Pancreas (tissue), 10 donors: ENCODE results near the gene CLNK. TPM values are rescaled to one million over a fixed set of nuclear protein-coding genes. Genes with fewer than 3 reads are reported as not detected.

Source experiments
- ATAC-seq, 4 donors: fragments of 200-7000 bp; cut with Tn5 transposase; one replicate each; pipeline versions ENCODE4 v1.8.0 to v1.9.1; 2020; ENCODE audit warnings: mild to moderate bottlenecking in 4 of 4, moderate library complexity in 4 of 4
- DNase-seq, 6 donors: peaks; one replicate each; pipeline ENCODE4 v3.0.0-alpha.2; 2020
- FAIRE-seq: peaks from 2 replicates; lab custom pipeline; 2012; peaks lifted over from hg19 to GRCh38; lab: Jason Lieb, UNC
- H3K27ac ChIP-seq, 4 donors: fragments of 200-600 bp; sonication (generic); 1 replicate in 3 of 4; 2 replicates in 1 of 4; pipeline versions ENCODE4 v1.5.0 to v1.8.0; 2020
- H3K27me3 ChIP-seq, 4 donors: fragments of 200-600 bp; one replicate each; pipeline ENCODE4 v1.8.0; 2021
- H3K36me3 ChIP-seq, 3 donors: fragments of 200-600 bp; sonication (generic) in 1 of 3; one replicate each; pipeline versions ENCODE4 v1.5.0 to v1.8.0; 2020 to 2021
- H3K4me1 ChIP-seq, 3 donors: fragments of 200-600 bp; one replicate each; pipeline ENCODE4 v1.8.0; 2021
- H3K4me3 ChIP-seq, 4 donors: fragments of 200-600 bp; sonication (generic) in 2 of 4; one replicate each; pipeline versions ENCODE4 v1.5.0 to v1.8.0; 2020 to 2021
- H3K9me3 ChIP-seq, 4 donors: fragments of 200-600 bp; one replicate each; pipeline ENCODE4 v1.8.0; 2021
- WGBS, 2 donors: extraction: QIAGEN DNeasy Blood & Tissue Kit; methylation state at CpG; one replicate each; pipeline ENCODE4 v1.1.7; 2013; 5-methylcytosine and 5-hydroxymethylcytosine counted together
- intact Hi-C, 3 donors: fragments of 100-400 bp; cut with DNase I; formaldehyde crosslinking; loops; one replicate each; pipeline versions ENCODE4 v1.11.1 to v1.14.2; 2022
- polyA plus RNA-seq, 2 donors: library from polyadenylated mRNA; stranded (reverse); fragments of 200-250 nt; gene quantifications; one replicate each; pipeline ENCODE4 v1.2.3, GENCODE V29; 2013
- total RNA-seq, 6 donors: library from RNA; stranded (reverse); fragmentation: NEBNext Ultra II Directional in 4 of 6; extraction: Animal tissue kit (Norgen Biotek cat#: 25700) in 4 of 6; gene quantifications; one replicate each; pipeline versions ENCODE4 v1.2.1 to v1.2.4, GENCODE V29; 2021 to 2023
- TF ChIP-seq, protein P1 (sequence below), 4 donors: fragments of 200-600 bp; sonication (generic) in 3 of 4; IDR thresholded peaks; one replicate each; pipeline versions ENCODE4 v1.5.0 to v1.8.0; 2021; ENCODE audit warnings: antibody characterized with exemption in 4 of 4
- donor health status: healthy with polysubstance abuse.
- donor health status: DM: no; HTN: no; CAD: no; lungs with moderate emphysema.
- donor health status: DM: no; HTN: no; CAD: no.
- donor health status: control.
- donor health status: control.
- donor health status: Bipolar disorder and iron deficiency.
- donor health status: DM: yes; HTN: yes; CAD: no.
- donor health status: DM: no; HTN: no; CAD: no.
- donor health status: DM: no; HTN: no; CAD: no.
- donor health status: DM: yes; HTN: yes; CAD: no.

Gene CLNK
- total and polyA plus RNA-seq, 8 donors, result 0.02 to 0.19 (median 0.09) TPM; not detected in 2

GRCh38 chr4:10584042-10584441, 100.5 kb downstream of the CLNK start:
- Histone ChIP-seq H3K27ac (no peak overlapping the region), H3K4me1 (no peaks in the 10 kb centered on the region), H3K9me3 (no peaks in the 10 kb centered on the region), H3K27me3 (peaks cover 0 to 8% (median 2%) of the 10 kb centered on the region in 4 donors), H3K4me3 (no peak overlapping the region), H3K36me3 (no peaks in the 10 kb centered on the region)
- TF ChIP-seq, protein P1, sequence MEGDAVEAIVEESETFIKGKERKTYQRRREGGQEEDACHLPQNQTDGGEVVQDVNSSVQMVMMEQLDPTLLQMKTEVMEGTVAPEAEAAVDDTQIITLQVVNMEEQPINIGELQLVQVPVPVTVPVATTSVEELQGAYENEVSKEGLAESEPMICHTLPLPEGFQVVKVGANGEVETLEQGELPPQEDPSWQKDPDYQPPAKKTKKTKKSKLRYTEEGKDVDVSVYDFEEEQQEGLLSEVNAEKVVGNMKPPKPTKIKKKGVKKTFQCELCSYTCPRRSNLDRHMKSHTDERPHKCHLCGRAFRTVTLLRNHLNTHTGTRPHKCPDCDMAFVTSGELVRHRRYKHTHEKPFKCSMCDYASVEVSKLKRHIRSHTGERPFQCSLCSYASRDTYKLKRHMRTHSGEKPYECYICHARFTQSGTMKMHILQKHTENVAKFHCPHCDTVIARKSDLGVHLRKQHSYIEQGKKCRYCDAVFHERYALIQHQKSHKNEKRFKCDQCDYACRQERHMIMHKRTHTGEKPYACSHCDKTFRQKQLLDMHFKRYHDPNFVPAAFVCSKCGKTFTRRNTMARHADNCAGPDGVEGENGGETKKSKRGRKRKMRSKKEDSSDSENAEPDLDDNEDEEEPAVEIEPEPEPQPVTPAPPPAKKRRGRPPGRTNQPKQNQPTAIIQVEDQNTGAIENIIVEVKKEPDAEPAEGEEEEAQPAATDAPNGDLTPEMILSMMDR (IDR thresholded peaks at IDR 0.05), result no peak
- ATAC-seq (peak in 3 of 4 donors; percentile 47 to 92 (median 85)), FAIRE-seq (peak; percentile 39), DNase-seq (no peak)
- intact Hi-C loops, result no loop called here
- WGBS, 2 donors, result 13 to 31% methylated on average over 2 of the region's 2 CpGs

- Histone ChIP-seq H3K27me3 (peaks cover 0 to 8% (median 2%) of the 10 kb centered on the region in 4 donors), H3K4me1 (no peaks in the 10 kb centered on the region), H3K36me3 (no peaks in the 10 kb centered on the region), H3K4me3 (no peak overlapping the region), H3K9me3 (no peaks in the 10 kb centered on the region), H3K27ac (no peak overlapping the region)
- DNase-seq, result no peak
- WGBS, 2 donors, result 59 to 76% methylated on average over 8 of the region's 8 CpGs
- no peak for ATAC-seq
- TF ChIP-seq, protein P1 (IDR thresholded peaks at IDR 0.05), result no peak
- no peak for FAIRE-seq
- intact Hi-C loops, result no loop called here
Observed at GRCh38 chr4:10582951-10583350, 101.6 kb downstream of the CLNK start.

- Histone ChIP-seq H3K9me3 (no peaks in the 10 kb centered on the region), H3K36me3 (no peaks in the 10 kb centered on the region), H3K4me3 (no peak overlapping the region), H3K27me3 (peaks cover 0 to 8% (median 2%) of the 10 kb centered on the region in 4 donors), H3K27ac (no peak overlapping the region), H3K4me1 (no peaks in the 10 kb centered on the region)
- whole genome bisulfite sequencing, 2 donors, result 30 to 35% methylated on average over 3 of the region's 3 CpGs
- TF ChIP-seq, protein P1 (IDR thresholded peaks at IDR 0.05), result peak in 3 of 4 donors; percentile 44 to 66 (median 48)
- intact Hi-C loops, result no loop called here
- peak in 3 of 4 donors; percentile 74 to 81 (median 75) for ATAC-seq
- peak in 1 of 6 donors; percentile 39 for DNase-seq
- FAIRE-seq, result peak; percentile 70
Observed at GRCh38 chr4:10582059-10582686, 102.4 kb downstream of the CLNK start.

DNA sequence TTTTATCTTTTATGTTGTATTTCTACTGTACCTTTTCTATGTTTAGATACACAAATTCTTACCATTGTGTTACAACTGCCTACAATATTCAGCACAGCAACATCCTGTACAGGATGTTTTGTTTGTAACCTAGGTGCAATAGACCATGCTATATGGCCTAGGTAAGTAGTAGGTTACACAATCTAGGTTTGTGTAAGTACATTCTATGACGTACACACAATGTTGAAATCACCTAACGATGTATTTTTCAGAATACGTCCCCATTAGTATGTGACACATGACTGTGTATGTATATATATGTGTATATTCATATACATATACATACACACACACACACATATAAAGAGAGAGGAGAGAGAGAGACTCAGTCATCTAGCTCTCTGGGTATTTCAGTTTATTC, 103.5 kb downstream of the CLNK start:
- Histone ChIP-seq H3K9me3 (no peaks in the 10 kb centered on the region), H3K27ac (no peak overlapping the region), H3K36me3 (no peaks in the 10 kb centered on the region), H3K4me3 (no peak overlapping the region), H3K27me3 (peaks cover 0 to 8% (median 2%) of the 10 kb centered on the region in 4 donors), H3K4me1 (no peaks in the 10 kb centered on the region)
- WGBS, 2 donors, result 59 to 61% methylated on average over 3 of the region's 3 CpGs
- no peak for FAIRE-seq
- no peak for DNase-seq
- no peak for ATAC-seq
- intact Hi-C loops, result no loop called here
- TF ChIP-seq, protein P1 (IDR thresholded peaks at IDR 0.05), result no peak

- peaks cover 0 to 8% (median 2%) of the 10 kb centered on the region in 4 donors for H3K27me3 ChIP-seq
- ATAC-seq, result no peak
- H3K4me1 ChIP-seq, result no peaks in the 10 kb centered on the region
- FAIRE-seq, result no peak
- intact Hi-C loops, result no loop called here
- H3K27ac ChIP-seq, result no peak overlapping the region
- no peaks in the 10 kb centered on the region for H3K9me3 ChIP-seq
- no peak overlapping the region for H3K4me3 ChIP-seq
- DNase-seq, result no peak
- 34 to 60% methylated on average over 1 of the region's 1 CpG for WGBS, 2 donors
- H3K36me3 ChIP-seq, result no peaks in the 10 kb centered on the region
- TF ChIP-seq, protein P1 (IDR thresholded peaks at IDR 0.05), result no peak
Observed at GRCh38 chr4:10579648-10580047, 104.9 kb downstream of the CLNK start.
